ENCODE results near the gene LIPT1. TPM values are rescaled to one million over a fixed set of nuclear protein-coding genes. Genes with fewer than 3 reads are reported as not detected.

The LIPT1 gene
- total and polyA plus RNA-seq, 4 donors, result 2.3 to 4.8 (median 3.5) TPM

DNA sequence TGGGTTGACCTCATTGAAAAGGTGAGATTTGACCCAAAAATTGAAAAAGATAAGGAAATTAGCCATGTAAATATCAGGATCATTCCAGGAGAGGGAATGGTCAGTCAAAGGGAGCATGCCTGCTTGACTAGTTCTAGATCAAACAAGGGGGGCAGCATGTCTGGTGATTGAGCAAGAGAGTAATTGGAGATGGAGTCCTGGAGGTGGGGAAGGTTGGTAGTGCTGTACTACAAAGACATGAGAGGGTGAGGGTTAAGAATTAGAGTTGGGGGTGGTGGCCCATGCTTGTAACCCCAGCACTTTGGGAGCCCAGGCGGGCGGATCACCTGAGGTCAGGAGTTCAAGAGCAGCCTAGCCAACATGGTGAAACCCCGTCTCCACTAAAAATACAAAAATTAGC lies 28.3 kb downstream of the LIPT1 start:
- H3K27ac ChIP-seq (ENCODE audit: low read depth in 1 of 2, low read length in 2 of 2), result no peak overlapping the region
- WGBS, result 96% methylated on average over 3 of the region's 3 CpGs
- no peaks in the 10 kb centered on the region for H3K9me3 ChIP-seq (ENCODE audit: control insufficient read depth in 4 of 4, low read length in 3 of 4)
- no peak for DNase-seq (ENCODE audit: low spot score)
- H3K27me3 ChIP-seq (ENCODE audit: control insufficient read depth in 4 of 4, insufficient read depth in 4 of 4, low read length in 3 of 4), result no peaks in the 10 kb centered on the region
- H3K9ac ChIP-seq (ENCODE audit: low read depth in 1 of 2, low read length in 2 of 2), result no peak overlapping the region
- peaks cover 0 to 5% (median 2%) of the 10 kb centered on the region in 4 donors for H3K36me3 ChIP-seq (ENCODE audit: control insufficient read depth in 4 of 4, insufficient read depth in 3 of 4, low read depth in 1 of 4, low read length in 3 of 4)
- H3K4me3 ChIP-seq (ENCODE audit: low read depth in 1 of 3, low read length in 3 of 3), result no peak overlapping the region
- TF ChIP-seq HNF4G (IDR thresholded peaks at IDR 0.05), result no peak
- no peak for TF ChIP-seq REST (IDR thresholded peaks at IDR 0.05)
- no peak for TF ChIP-seq YY1 (IDR thresholded peaks at IDR 0.05)
- peaks cover 6 to 30% (median 16%) of the 10 kb centered on the region in 4 donors for H3K4me1 ChIP-seq (ENCODE audit: control insufficient read depth in 4 of 4, insufficient read depth in 4 of 4, low read length in 3 of 4)

- Histone ChIP-seq H3K9me3 (ENCODE audit: control insufficient read depth in 4 of 4, low read length in 3 of 4) (no peaks in the 10 kb centered on the region), H3K27me3 (ENCODE audit: control insufficient read depth in 4 of 4, insufficient read depth in 4 of 4, low read length in 3 of 4) (no peaks in the 10 kb centered on the region), H3K4me3 (ENCODE audit: low read depth in 1 of 3, low read length in 3 of 3) (no peak overlapping the region), H3K4me1 (ENCODE audit: control insufficient read depth in 4 of 4, insufficient read depth in 4 of 4, low read length in 3 of 4) (peaks cover 6 to 25% (median 14%) of the 10 kb centered on the region in 4 donors), H3K9ac (ENCODE audit: low read depth in 1 of 2, low read length in 2 of 2) (no peak overlapping the region), H3K36me3 (ENCODE audit: control insufficient read depth in 4 of 4, insufficient read depth in 3 of 4, low read depth in 1 of 4, low read length in 3 of 4) (peaks cover 0 to 12% (median 3%) of the 10 kb centered on the region in 4 donors), H3K27ac (ENCODE audit: low read depth in 1 of 2, low read length in 2 of 2) (no peak overlapping the region)
- no peak for DNase-seq (ENCODE audit: low spot score)
- TF ChIP-seq, protein P1, sequence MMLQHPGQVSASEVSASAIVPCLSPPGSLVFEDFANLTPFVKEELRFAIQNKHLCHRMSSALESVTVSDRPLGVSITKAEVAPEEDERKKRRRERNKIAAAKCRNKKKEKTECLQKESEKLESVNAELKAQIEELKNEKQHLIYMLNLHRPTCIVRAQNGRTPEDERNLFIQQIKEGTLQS (IDR thresholded peaks at IDR 0.05), result no peak
- TF ChIP-seq FOXA1 (IDR thresholded peaks at IDR 0.05) (no peak), REST (IDR thresholded peaks at IDR 0.05) (no peak), RXRA (IDR thresholded peaks at IDR 0.05) (no peak), HNF4G (IDR thresholded peaks at IDR 0.05) (no peak), EGR1 (IDR thresholded peaks at IDR 0.05; ENCODE audit: low read depth in 2 of 2) (no peak), SP1 (IDR thresholded peaks at IDR 0.05) (no peak), NR2F2 (IDR thresholded peaks at IDR 0.05) (no peak), RAD21 (IDR thresholded peaks at IDR 0.05) (no peak), YY1 (IDR thresholded peaks at IDR 0.05) (no peak), HNF4A (conservative IDR thresholded peaks at IDR 0.05) (no peak), TAF1 (conservative IDR thresholded peaks at IDR 0.05) (no peak)
- TF ChIP-seq, protein P2, sequence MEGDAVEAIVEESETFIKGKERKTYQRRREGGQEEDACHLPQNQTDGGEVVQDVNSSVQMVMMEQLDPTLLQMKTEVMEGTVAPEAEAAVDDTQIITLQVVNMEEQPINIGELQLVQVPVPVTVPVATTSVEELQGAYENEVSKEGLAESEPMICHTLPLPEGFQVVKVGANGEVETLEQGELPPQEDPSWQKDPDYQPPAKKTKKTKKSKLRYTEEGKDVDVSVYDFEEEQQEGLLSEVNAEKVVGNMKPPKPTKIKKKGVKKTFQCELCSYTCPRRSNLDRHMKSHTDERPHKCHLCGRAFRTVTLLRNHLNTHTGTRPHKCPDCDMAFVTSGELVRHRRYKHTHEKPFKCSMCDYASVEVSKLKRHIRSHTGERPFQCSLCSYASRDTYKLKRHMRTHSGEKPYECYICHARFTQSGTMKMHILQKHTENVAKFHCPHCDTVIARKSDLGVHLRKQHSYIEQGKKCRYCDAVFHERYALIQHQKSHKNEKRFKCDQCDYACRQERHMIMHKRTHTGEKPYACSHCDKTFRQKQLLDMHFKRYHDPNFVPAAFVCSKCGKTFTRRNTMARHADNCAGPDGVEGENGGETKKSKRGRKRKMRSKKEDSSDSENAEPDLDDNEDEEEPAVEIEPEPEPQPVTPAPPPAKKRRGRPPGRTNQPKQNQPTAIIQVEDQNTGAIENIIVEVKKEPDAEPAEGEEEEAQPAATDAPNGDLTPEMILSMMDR (IDR thresholded peaks at IDR 0.05; ENCODE audit: low read depth, low read length, missing input control), result no peak
- WGBS, result 81% methylated on average over 6 of the region's 6 CpGs
These were observed 30.0 kb downstream of the LIPT1 start for GRCh38 chr2:99184811-99185210.

All from liver (tissue), 9 donors.